ENCODE results near the gene MPL. TPM values are rescaled to one million over a fixed set of nuclear protein-coding genes. Genes with fewer than 3 reads are reported as not detected.

Gene MPL
- polyA plus RNA-seq, 1 donor (not counting 4 experiments of a cell fraction or from before 2014, with no cell fraction given), result not detected

DNA sequence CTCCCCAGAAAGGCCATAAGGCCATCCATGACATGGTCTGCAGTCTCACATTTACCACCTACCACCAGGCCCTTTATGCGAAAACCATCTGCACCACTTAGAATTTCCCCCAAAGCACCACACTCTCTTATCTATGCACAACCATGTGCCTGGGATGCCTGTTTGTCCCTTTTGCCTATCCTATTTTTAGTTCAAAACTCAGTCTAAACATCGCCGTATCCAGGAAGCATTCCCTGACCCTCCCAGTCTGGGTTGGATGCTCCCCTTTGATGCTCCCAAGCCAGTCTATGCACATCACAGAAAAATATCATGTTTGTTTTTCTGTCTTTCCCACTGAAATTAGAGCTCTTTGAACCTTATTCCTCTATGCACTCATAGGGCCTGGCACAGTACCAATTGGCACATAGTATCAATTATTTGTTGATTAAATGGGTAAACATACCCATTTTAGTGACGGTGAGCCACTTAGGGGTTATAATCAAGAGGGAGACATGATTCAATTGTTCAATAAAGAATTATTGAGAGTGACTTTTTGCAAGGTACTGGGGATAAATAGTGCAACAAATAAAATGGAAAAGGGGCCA lies 6.7 kb downstream of the MPL start:
- H4K20me1 ChIP-seq (ENCODE audit: control insufficient read depth, extremely low read depth, insufficient read depth, low read length), result no peaks in the 10 kb centered on the region
- DNase-seq (ENCODE audit: low read depth, low spot score) (no peak), FAIRE-seq (no peak)
- H3K79me2 ChIP-seq (ENCODE audit: control insufficient read depth, insufficient read depth, low read length), result no peaks in the 10 kb centered on the region
- H3K36me3 ChIP-seq (ENCODE audit: control insufficient read depth in 2 of 2, extremely low read depth in 1 of 2, insufficient read depth in 2 of 2, low read length in 2 of 2), result no peaks in the 10 kb centered on the region
- no peak overlapping the region for H2AFZ ChIP-seq (ENCODE audit: control insufficient read depth, low read length)
- dilution Hi-C loops (cut with MboI; ENCODE audit: extremely low pct_ligation_motif_present, low sequenced_read_pairs), result no loop called here
- no peak overlapping the region for H3K4me2 ChIP-seq (ENCODE audit: control insufficient read depth, extremely low read depth, insufficient read depth, low read depth, low read length)
- no peaks in the 10 kb centered on the region for H3K9me3 ChIP-seq (ENCODE audit: control insufficient read depth, low read depth, low read length)
- peaks cover 10% of the 10 kb centered on the region for H3K4me1 ChIP-seq (ENCODE audit: control insufficient read depth, extremely low read depth, insufficient read depth, low read length)
- TF ChIP-seq, protein P1, sequence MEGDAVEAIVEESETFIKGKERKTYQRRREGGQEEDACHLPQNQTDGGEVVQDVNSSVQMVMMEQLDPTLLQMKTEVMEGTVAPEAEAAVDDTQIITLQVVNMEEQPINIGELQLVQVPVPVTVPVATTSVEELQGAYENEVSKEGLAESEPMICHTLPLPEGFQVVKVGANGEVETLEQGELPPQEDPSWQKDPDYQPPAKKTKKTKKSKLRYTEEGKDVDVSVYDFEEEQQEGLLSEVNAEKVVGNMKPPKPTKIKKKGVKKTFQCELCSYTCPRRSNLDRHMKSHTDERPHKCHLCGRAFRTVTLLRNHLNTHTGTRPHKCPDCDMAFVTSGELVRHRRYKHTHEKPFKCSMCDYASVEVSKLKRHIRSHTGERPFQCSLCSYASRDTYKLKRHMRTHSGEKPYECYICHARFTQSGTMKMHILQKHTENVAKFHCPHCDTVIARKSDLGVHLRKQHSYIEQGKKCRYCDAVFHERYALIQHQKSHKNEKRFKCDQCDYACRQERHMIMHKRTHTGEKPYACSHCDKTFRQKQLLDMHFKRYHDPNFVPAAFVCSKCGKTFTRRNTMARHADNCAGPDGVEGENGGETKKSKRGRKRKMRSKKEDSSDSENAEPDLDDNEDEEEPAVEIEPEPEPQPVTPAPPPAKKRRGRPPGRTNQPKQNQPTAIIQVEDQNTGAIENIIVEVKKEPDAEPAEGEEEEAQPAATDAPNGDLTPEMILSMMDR (optimal IDR thresholded peaks at IDR 0.05 in 1 of 3, IDR thresholded peaks at IDR 0.05 in 1 of 3, conservative IDR thresholded peaks at IDR 0.05 in 1 of 3; ENCODE audit: extremely low read depth in 1 of 3, insufficient read depth in 2 of 3, low read length in 3 of 3), result no peak
- TF ChIP-seq EZH2 (IDR thresholded peaks at IDR 0.05; ENCODE audit: low read length), result no peak
- H3K9me1 ChIP-seq (ENCODE audit: control insufficient read depth, extremely low read depth, insufficient read depth, low read length), result no peaks in the 10 kb centered on the region
- no peak overlapping the region for H3K9ac ChIP-seq (ENCODE audit: control insufficient read depth, extremely low read depth, insufficient read depth, low read length)
- H3K4me3 ChIP-seq (ENCODE audit: control insufficient read depth in 2 of 3, extremely low read depth in 1 of 3, insufficient read depth in 2 of 3, low read depth in 1 of 3, low read length in 3 of 3), result no peak overlapping the region
- H3K27ac ChIP-seq (ENCODE audit: control insufficient read depth, insufficient read depth, low read length), result no peak overlapping the region
- peaks cover 4% of the 10 kb centered on the region for H3K27me3 ChIP-seq (ENCODE audit: control insufficient read depth, extremely low read depth, insufficient read depth, low read length)

DNA sequence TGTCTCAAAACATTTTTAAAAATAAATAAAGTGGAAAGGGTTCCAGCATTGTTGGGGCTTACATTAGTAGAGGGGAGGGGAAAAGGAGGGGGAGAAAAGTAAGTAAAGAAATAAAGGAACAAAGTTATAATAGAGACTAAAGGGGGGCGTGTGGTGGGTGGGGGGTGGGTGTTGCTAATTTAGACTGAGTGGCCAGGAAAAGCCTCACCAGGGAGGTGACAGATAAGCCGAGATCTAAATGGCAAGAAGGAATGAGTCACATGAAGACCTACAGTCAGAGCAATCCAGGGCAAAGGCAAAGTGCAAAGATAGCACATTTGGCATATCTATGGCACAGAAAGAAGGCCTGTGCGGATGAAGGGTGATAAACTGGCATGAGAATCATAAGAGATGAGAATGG lies 7.5 kb downstream of the MPL start:
- no peak for DNase-seq (ENCODE audit: low read depth, low spot score)
- FAIRE-seq, result no peak
- no peak overlapping the region for H3K4me3 ChIP-seq (ENCODE audit: control insufficient read depth in 2 of 3, extremely low read depth in 1 of 3, insufficient read depth in 2 of 3, low read depth in 1 of 3, low read length in 3 of 3)
- no peak overlapping the region for H2AFZ ChIP-seq (ENCODE audit: control insufficient read depth, low read length)
- H3K9ac ChIP-seq (ENCODE audit: control insufficient read depth, extremely low read depth, insufficient read depth, low read length), result no peak overlapping the region
- dilution Hi-C loops (cut with MboI; ENCODE audit: extremely low pct_ligation_motif_present, low sequenced_read_pairs), result no loop called here
- no peak overlapping the region for H3K27ac ChIP-seq (ENCODE audit: control insufficient read depth, insufficient read depth, low read length)
- no peaks in the 10 kb centered on the region for H3K79me2 ChIP-seq (ENCODE audit: control insufficient read depth, insufficient read depth, low read length)
- H3K27me3 ChIP-seq (ENCODE audit: control insufficient read depth, extremely low read depth, insufficient read depth, low read length), result peaks cover 3% of the 10 kb centered on the region
- no peaks in the 10 kb centered on the region for H3K9me3 ChIP-seq (ENCODE audit: control insufficient read depth, low read depth, low read length)
- no peaks in the 10 kb centered on the region for H3K9me1 ChIP-seq (ENCODE audit: control insufficient read depth, extremely low read depth, insufficient read depth, low read length)
- H3K36me3 ChIP-seq (ENCODE audit: control insufficient read depth in 2 of 2, extremely low read depth in 1 of 2, insufficient read depth in 2 of 2, low read length in 2 of 2), result no peaks in the 10 kb centered on the region
- peaks cover 16% of the 10 kb centered on the region for H3K4me1 ChIP-seq (ENCODE audit: control insufficient read depth, extremely low read depth, insufficient read depth, low read length)
- no peak overlapping the region for H3K4me2 ChIP-seq (ENCODE audit: control insufficient read depth, extremely low read depth, insufficient read depth, low read depth, low read length)
- no peaks in the 10 kb centered on the region for H4K20me1 ChIP-seq (ENCODE audit: control insufficient read depth, extremely low read depth, insufficient read depth, low read length)
- no peak for TF ChIP-seq EZH2 (IDR thresholded peaks at IDR 0.05; ENCODE audit: low read length)
- TF ChIP-seq, protein P1 (optimal IDR thresholded peaks at IDR 0.05 in 1 of 3, IDR thresholded peaks at IDR 0.05 in 1 of 3, conservative IDR thresholded peaks at IDR 0.05 in 1 of 3; ENCODE audit: extremely low read depth in 1 of 3, insufficient read depth in 2 of 3, low read length in 3 of 3), result no peak

Data from keratinocyte (primary cell).